LHCN-M2 (cell line): ENCODE data around the gene TBL1XR1. TPM values are rescaled to one million over a fixed set of nuclear protein-coding genes. Genes with fewer than 3 reads are reported as not detected.
"Not testable (repeated sequence)": the region's sequence is repeated elsewhere in the genome, so short reads cannot be mapped to it uniquely, and the experiment has no call there.

Source experiments
- DNase-seq: peaks from one replicate; pipeline ENCODE4 v3.0.0-alpha.2; 2012; ENCODE audit warnings: low read depth
- total RNA-seq: library from RNA; depleted of rRNA; stranded (reverse); fragments of >200 nt; gene quantifications from 2 replicates; pipeline ENCODE4 v1.2.3, GENCODE V29; 2014

TBL1XR1 gene
- total RNA-seq, 1 experiment from 2014 or later = 78.2 TPM

DNA sequence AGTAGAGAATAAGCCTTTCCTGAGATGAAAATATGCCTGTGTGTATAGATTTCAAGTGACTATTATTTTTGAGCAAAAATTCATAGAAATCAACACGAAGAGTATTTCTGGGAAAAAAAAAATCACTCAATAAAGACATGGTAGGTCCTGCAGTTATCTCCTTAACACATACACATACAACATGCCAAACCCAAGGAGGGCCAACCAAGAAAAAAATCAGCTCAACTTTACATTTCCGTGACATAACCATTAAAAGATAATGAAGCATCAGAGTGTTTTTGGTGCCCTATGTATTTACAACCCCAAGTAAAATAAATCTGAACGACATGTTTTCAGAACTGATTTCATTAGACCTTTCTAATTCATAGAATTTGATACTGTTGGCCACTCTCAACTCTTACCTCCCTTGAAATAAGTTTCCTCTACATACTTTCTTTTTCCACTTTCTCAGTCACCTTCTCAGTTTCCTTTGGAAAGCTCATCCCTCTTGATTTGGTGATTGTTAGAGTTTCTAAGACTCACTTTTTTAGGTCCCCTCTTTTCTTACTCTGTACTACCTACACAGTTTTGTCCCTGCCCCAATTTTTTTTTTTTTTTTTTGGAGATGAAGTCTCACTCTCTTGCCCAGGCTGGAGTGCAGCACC lies 162.3 kb downstream of the TBL1XR1 start:
- DNase-seq = no peak

DNA sequence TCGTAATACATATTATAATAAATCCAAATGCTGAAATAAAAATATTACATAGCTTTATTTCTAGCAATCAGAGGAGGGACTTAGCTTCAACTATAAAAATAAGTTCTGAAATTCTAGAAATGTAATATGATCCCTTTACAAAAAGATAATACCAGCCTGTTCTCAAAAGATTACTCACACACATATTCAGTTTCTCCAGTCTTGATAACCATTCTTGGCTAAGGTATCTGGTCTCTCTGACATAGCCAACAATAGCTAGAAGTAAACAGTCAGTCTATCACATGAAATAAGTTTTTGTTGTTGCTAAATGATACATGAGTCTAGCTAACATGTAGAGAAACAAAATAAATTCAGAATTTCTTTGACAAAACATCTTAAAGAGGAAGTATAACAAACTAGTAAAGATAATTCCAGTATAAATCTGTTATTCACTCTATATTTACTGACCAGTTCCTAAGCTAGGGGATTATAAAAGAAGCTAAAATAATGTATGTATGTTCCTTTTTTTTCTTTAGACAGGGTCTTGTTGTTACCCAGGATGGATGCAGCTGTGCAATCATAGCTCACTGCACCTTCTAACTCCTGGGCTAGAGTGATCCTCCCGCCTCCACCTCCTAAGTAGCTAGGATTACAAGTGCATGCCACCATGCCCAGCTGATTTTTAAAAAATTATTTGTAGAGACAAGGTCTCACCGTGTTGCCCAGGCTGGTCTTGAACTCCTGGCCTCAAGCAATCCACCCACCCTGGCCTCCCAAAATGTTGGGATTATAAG lies 170.6 kb downstream of the TBL1XR1 start:
- peak; percentile 56 for DNase-seq

- DNase-seq = no peak
Observed at GRCh38 chr3:177015881-177016280, 181.4 kb downstream of the TBL1XR1 start.

- DNase-seq = no peak
Observed at GRCh38 chr3:177013681-177014280, 183.5 kb downstream of the TBL1XR1 start.

DNA sequence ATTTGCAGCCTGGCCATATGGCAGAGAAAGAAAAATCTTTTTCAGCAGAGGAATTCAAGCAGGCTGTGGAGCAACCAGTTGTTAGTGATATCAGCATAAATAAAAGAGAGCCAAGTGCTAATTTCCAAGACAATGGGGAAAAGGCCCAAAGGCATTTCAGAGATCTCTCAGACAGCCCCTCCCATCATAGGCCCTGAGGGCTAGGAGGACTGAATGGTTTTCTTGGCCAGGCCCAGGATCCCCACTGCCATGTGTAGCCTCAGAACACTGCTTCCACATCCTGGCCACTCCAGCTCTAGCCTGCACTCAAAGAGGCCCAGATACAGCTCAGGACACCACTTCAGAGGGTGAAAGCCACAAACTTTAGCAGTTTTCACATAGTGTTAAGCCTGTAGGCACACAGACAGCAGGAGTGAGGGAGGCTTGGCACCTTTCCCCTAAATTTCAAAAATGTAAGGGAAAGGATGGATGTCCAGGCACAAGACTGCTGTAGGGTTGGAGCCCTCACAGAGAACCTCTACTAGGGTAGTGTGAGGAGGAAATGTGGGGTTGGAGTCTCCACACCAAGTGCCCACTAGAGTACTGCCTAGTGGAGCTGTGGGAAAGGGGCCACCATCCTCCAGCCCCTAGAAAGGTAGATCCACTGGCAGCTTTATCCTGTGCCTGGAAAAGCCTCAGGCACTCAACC lies 191.4 kb downstream of the TBL1XR1 start:
- no peak for DNase-seq

- DNase-seq = not testable (repeated sequence)
Observed at GRCh38 chr3:177000159-177000558, 197.1 kb downstream of the TBL1XR1 start.

DNA sequence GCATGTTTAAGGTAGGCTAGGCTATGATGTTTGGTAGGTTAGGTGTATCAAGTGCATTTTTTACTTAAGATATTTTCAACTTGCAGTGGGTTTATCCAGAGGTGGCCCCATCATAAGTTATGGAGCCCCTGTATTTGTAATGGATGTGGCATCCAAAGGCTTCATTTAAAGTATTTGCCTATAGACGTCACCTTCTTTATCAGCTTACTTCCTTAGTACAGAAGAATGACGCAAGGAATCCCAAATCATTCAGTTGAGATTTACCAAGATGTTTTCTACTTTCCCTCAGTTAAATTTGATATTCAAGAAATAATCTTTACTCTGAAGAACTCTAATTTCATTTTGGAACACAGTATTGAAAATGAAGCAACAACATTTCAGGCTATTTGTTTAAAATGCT lies 201.3 kb downstream of the TBL1XR1 start:
- DNase-seq = no peak

DNA sequence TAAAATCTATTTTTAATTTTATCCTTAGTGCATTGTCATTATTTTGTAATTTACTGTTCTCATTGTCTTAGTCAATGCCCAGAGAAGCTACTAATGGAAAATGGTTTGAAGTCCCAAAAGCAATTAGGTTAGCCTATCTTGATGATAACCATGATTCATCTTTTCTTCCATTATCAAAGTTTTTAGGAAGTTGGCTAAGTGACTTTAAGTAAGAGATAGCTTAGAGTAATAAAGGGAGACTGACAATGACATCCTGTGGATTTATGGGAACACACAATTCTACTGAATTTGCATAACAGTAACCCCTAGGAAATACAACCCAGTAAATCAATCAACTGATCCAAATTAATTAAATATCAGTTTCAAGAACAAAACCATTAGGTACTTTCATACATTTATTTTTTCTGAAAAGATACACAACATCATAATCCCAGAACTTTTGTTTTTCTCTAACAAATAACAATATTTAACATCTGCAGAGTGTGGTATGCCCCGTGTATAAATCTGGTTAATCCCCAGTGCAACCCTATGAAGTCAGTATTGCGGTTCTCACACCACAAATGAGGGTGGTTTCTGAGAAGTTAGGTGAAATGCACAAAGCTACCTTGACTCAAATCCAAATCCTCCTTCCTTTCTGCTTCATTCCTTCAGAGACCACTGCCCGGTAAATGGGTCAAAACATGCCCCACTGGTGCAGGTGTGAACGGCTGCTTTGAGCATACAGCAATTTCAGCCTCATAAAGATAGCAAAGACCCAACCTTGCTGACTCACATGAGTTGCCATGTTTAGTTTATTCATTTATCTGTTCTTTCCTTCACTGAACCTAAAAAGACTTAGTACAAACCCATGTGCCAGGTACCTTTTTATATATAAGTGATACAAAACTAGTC lies 202.1 kb downstream of the TBL1XR1 start:
- no peak for DNase-seq

GRCh38 chr3:176994393-176994792 lies 202.9 kb downstream of the TBL1XR1 start:
- no peak for DNase-seq

DNA sequence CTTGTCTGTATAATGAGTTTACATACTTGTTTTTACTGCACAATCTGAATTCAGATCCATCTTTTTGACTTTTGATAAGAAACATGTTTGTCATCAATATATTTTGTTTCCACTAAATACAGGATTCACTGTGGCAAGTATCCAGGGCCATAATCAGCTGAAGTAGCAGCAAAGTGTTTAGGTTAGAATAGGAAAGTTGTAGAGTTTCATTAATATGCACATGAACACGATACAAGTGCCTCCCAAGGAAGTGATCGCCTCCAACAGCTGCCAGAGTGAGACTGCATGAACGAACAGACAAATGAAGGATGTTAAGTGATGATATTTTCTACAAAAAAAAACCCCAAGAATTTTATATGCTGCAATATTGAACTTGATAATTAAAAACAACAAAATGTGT lies 204.3 kb downstream of the TBL1XR1 start:
- no peak for DNase-seq

GRCh38 chr3:176992565-176992964 lies 204.7 kb downstream of the TBL1XR1 start:
- DNase-seq = no peak

GRCh38 chr3:176988795-176989194 lies 208.5 kb downstream of the TBL1XR1 start:
- no peak for DNase-seq

- DNase-seq = no peak
Observed at GRCh38 chr3:176987901-176988650, 209.2 kb downstream of the TBL1XR1 start.

GRCh38 chr3:176978441-176978840 lies 218.8 kb downstream of the TBL1XR1 start:
- DNase-seq = no peak

GRCh38 chr3:176977331-176977730 lies 220.0 kb downstream of the TBL1XR1 start:
- DNase-seq = no peak

GRCh38 chr3:176976586-176976985 lies 220.7 kb downstream of the TBL1XR1 start:
- no peak for DNase-seq

GRCh38 chr3:176974279-176974678 lies 223.0 kb downstream of the TBL1XR1 start:
- no peak for DNase-seq

- DNase-seq = no peak
Observed at GRCh38 chr3:176971613-176972174, 225.6 kb downstream of the TBL1XR1 start.

DNA sequence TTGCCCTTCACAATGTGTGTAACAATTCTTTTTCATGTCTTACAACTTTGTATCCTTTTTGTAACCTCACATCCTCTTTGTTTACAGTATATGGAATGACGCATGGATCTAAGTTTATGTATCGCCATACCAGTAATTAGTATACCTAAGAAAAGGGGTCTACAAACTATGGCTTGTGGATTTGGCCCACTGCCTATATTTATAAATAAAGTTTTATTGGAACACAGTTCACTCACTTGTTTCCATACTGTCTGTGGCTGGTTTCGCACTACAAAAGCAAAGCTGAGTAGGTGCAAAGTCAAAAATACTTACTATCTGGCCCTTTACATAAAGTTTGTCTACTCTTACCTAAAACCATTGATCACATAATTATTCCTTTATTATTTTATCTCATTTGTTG lies 226.5 kb downstream of the TBL1XR1 start:
- no peak for DNase-seq

DNA sequence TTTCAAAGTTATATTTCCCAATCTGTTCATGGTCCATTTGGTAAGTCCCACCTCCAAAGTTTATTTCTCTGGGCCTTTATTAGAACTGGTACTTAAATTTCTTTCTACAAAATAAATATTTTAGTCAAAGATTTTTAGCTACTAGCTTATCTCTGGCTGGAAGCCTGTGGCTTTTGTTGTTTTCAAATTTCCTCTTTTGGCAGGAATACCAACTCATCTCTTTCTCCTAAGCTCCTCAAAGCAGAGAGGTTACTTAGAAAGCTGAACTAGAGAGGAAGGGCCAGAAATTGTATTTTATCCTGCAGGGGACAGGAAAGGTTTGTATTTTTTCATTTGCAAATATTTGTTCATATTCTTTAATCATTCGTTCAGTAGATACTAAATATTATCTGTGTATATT lies 227.8 kb downstream of the TBL1XR1 start:
- no peak for DNase-seq
